ENCODE results near the gene SLC43A2. TPM values are rescaled to one million over a fixed set of nuclear protein-coding genes. Genes with fewer than 3 reads are reported as not detected.

Gene SLC43A2
- total and polyA plus RNA-seq, 2 of the 13 experiments (the other 11 are each of a cell fraction or from before 2014, with no cell fraction given): 7.3 to 20.0 TPM

DNA sequence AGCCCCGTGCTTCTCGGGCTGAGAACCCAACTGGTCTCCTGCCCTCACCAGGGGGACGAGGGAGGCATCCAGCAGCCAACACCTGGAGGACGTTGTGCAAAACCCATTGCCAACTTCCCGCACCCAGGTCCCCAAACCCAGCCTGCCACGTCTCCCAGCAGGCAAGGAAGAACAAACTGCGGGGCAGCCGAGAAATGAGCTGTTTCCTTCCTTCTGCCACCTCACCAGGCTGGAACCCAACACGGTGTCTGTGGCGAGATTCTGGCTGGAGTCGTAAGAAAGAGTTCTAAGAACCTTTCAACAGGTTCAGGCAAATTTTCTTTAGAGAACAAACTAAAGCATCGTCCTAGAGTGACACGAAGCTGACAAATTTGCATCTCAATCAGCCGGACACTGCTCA lies 3.6 kb downstream of the SLC43A2 start:
- no peak for ATAC-seq
- in situ Hi-C loops (cut with HindIII; ENCODE audit: extremely low pct_ligation_motif_present, low pct_unique_long_range_greater_than_20kb) (loop anchor here (5.0 kb wide), 1 partner anchor 48 kb away; no protein-coding TSS in a partner anchor), intact Hi-C loops (cut with micrococcal nuclease; ENCODE audit: unreplicated experiment) (no loop called here)
- Histone ChIP-seq H3K9ac (ENCODE audit: insufficient read depth, low read depth, low read length) (no peak overlapping the region), H3K4me2 (ENCODE audit: low read depth, low read length) (no peak overlapping the region), H3K27me3 (ENCODE audit: control insufficient read depth in 1 of 2, insufficient read depth in 2 of 2, low read length in 2 of 2) (no peaks in the 10 kb centered on the region; a peak in 1 of 5 replicates), H2AFZ (ENCODE audit: low read length) (no peak overlapping the region), H3K79me2 (ENCODE audit: insufficient read depth, low read length) (no peaks in the 10 kb centered on the region), H3K4me1 (ENCODE audit: insufficient read depth, low read length) (peaks cover 56% of the 10 kb centered on the region), H3K9me3 (ENCODE audit: low read length) (no peaks in the 10 kb centered on the region), H3K36me3 (replicated peaks in 1 of 2; ENCODE audit: control insufficient read depth in 1 of 2, insufficient read depth in 2 of 2, low read length in 2 of 2) (peaks cover 0 to 2% of the 10 kb centered on the region in 2 experiments; a peak in 1 of 5 replicates), H4K20me1 (ENCODE audit: insufficient read depth, low read length) (no peaks in the 10 kb centered on the region), H3K27ac (ENCODE audit: extremely low read length, insufficient read depth, low read length) (no peak overlapping the region), H3K4me3 (replicated peaks in 1 of 3; ENCODE audit: insufficient read depth in 1 of 3, low read depth in 2 of 3, low read length in 3 of 3) (no peak overlapping the region)
- no peak for FAIRE-seq
- BruUV-seq (replicated peaks): no TSS peak
- TF ChIP-seq EP300 (IDR thresholded peaks at IDR 0.05; ENCODE audit: low read depth in 2 of 2, low read length in 2 of 2): no peak
- TF ChIP-seq EP300 (CRISPR knock-in tag; IDR thresholded peaks at IDR 0.05; ENCODE audit: borderline replicate concordance): no peak
- TF ChIP-seq RXRA (CRISPR knock-in tag; IDR thresholded peaks at IDR 0.05): no peak
- no peak for TF ChIP-seq LCORL (IDR thresholded peaks at IDR 0.05)
- no peak for TF ChIP-seq LCORL (CRISPR knock-in tag; IDR thresholded peaks at IDR 0.05)
- TF ChIP-seq RFX5 (IDR thresholded peaks at IDR 0.05; ENCODE audit: low read depth, low read length): no peak
- DNase-seq (ENCODE audit: low spot score): no peak
- 95% methylated on average over 14 of the region's 14 CpGs for WGBS (ENCODE audit: low lambda C conversion rate)
- CTCF ChIA-PET (ENCODE audit: low intra/inter-chr PET ratio, low total read pairs): no interaction called here
- POLR2A ChIA-PET: no interaction called here

DNA sequence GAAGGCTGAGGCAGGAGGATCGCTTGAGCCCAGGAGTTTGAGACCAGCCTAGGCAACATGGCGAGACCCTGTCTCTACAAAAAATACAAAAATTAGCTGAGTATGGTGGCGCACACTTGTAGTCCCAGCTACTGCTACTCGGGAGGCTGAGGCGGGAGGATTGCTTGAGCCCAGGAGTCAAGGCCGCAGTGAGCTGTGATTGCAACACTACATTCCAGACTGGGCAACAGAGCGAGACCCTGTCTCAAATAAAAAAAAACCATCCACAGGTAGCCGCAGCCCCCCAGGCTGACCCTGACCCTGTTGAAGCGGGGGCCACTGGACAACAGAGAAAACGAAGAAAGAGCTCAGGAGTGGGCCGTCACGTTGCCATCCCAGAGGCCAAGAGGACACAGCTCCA lies 4.0 kb downstream of the SLC43A2 start:
- H3K79me2 ChIP-seq (ENCODE audit: insufficient read depth, low read length): no peaks in the 10 kb centered on the region
- CTCF ChIA-PET (ENCODE audit: low intra/inter-chr PET ratio, low total read pairs): no interaction called here
- H3K9ac ChIP-seq (ENCODE audit: insufficient read depth, low read depth, low read length): no peak overlapping the region
- in situ Hi-C loops (cut with HindIII; ENCODE audit: extremely low pct_ligation_motif_present, low pct_unique_long_range_greater_than_20kb) (loop anchor here (5.0 kb wide), 1 partner anchor 47 kb away; no protein-coding TSS in a partner anchor), intact Hi-C loops (cut with micrococcal nuclease; ENCODE audit: unreplicated experiment) (no loop called here)
- no peak overlapping the region for H3K4me2 ChIP-seq (ENCODE audit: low read depth, low read length)
- H3K9me3 ChIP-seq (ENCODE audit: low read length): no peaks in the 10 kb centered on the region
- no peak for ATAC-seq
- no peak for FAIRE-seq
- BruUV-seq (replicated peaks): no TSS peak
- H3K4me3 ChIP-seq (replicated peaks in 1 of 3; ENCODE audit: insufficient read depth in 1 of 3, low read depth in 2 of 3, low read length in 3 of 3): no peak overlapping the region
- POLR2A ChIA-PET: no interaction called here
- 85% methylated on average over 12 of the region's 12 CpGs for WGBS (ENCODE audit: low lambda C conversion rate)
- DNase-seq (ENCODE audit: low spot score): no peak
- no peaks in the 10 kb centered on the region for H4K20me1 ChIP-seq (ENCODE audit: insufficient read depth, low read length)
- peaks cover 56% of the 10 kb centered on the region for H3K4me1 ChIP-seq (ENCODE audit: insufficient read depth, low read length)
- no peak overlapping the region for H3K27ac ChIP-seq (ENCODE audit: extremely low read length, insufficient read depth, low read length)
- H3K36me3 ChIP-seq (replicated peaks in 1 of 2; ENCODE audit: control insufficient read depth in 1 of 2, insufficient read depth in 2 of 2, low read length in 2 of 2): peaks cover 0 to 2% of the 10 kb centered on the region in 2 experiments; a peak in 2 of 5 replicates
- TF ChIP-seq, protein P1, sequence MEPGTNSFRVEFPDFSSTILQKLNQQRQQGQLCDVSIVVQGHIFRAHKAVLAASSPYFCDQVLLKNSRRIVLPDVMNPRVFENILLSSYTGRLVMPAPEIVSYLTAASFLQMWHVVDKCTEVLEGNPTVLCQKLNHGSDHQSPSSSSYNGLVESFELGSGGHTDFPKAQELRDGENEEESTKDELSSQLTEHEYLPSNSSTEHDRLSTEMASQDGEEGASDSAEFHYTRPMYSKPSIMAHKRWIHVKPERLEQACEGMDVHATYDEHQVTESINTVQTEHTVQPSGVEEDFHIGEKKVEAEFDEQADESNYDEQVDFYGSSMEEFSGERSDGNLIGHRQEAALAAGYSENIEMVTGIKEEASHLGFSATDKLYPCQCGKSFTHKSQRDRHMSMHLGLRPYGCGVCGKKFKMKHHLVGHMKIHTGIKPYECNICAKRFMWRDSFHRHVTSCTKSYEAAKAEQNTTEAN (CRISPR knock-in tag; conservative IDR thresholded peaks at IDR 0.05): no peak
- TF ChIP-seq ZNF460 (CRISPR knock-in tag; IDR thresholded peaks at IDR 0.05; ENCODE audit: borderline replicate concordance): peak; percentile 45; the same call in 1 of the 2 replicates
- peak; percentile 90 for TF ChIP-seq ZNF121 (CRISPR knock-in tag; IDR thresholded peaks at IDR 0.05)
- TF ChIP-seq ZNF770 (CRISPR knock-in tag; IDR thresholded peaks at IDR 0.05): peak; percentile 63
- no peak for TF ChIP-seq CREB3 (CRISPR knock-in tag; IDR thresholded peaks at IDR 0.05)
- no peak for TF ChIP-seq ZBTB25 (CRISPR knock-in tag; IDR thresholded peaks at IDR 0.05)
- H2AFZ ChIP-seq (ENCODE audit: low read length): no peak overlapping the region
- H3K27me3 ChIP-seq (ENCODE audit: control insufficient read depth in 1 of 2, insufficient read depth in 2 of 2, low read length in 2 of 2): no peaks in the 10 kb centered on the region; a peak in 1 of 5 replicates

Data from HepG2 (cell line).